GM12801 (cell line): ENCODE measurements around the gene SNX10.

Source experiments
- CTCF ChIP-seq: IDR thresholded peaks from one replicate; pipeline ENCODE4 v1.5.1; 2011; ENCODE audit warnings: control low read depth; ENCODE audit not compliant: insufficient read length; ENCODE audit errors: extremely low read depth

SNX10 gene

DNA sequence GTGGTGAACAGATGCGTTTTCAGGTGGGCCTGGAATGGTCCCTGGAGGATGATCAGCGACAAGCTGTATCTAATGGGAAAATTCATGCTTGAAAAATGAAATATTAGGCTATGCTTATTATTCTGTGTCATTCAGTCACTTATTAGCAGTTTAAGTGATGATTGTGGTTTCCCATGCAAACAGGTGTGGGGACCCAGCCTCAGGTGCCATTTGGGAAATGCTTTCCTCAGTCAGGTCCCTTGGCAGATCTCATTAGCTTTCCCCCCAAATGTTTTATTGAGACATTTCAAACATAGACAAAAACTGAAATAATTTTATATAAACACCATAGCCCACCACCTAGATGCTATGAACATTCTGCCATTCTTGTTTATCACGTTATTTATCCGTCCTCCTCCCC, 411 bp upstream of the SNX10 start:
- TF ChIP-seq CTCF: no peak

DNA sequence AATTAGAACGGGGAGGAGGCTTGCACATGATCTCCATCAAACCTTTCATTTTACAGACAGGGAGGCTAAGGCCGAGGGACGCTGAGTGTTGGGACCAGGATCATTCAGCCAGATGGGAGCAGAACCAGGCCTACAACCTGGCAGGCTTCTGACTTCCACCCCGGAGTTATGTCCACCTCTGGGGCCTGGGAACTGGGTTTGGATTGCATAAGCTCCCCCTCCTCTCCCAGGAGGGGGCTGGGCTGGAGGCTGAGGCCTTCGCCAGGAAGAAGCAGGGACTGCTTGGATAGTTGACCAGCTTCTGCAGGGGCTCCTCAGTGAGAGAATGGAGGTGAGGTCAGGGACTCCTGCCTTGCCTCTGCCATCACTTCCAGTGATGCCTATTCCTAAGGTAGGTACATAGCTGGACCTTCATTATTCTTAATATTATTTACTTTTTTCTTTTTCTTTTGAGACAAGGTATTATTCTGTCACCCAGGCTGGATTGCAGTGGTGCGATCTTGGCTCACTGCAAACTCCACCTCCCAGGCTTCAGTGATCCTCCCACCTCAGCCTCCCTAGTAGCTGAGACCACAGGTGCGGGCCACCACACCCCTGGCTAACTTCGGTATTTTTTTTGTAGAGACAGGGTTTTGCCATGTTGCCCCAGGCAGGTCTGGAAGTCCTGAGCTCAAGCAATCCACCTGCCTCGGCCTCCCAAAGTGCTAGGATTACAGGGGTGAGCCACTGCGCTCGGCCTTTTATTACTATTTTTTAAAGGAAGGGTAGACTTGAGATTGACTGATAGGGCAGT, 1.3 kb downstream of the SNX10 start:
- no peak for TF ChIP-seq CTCF

DNA sequence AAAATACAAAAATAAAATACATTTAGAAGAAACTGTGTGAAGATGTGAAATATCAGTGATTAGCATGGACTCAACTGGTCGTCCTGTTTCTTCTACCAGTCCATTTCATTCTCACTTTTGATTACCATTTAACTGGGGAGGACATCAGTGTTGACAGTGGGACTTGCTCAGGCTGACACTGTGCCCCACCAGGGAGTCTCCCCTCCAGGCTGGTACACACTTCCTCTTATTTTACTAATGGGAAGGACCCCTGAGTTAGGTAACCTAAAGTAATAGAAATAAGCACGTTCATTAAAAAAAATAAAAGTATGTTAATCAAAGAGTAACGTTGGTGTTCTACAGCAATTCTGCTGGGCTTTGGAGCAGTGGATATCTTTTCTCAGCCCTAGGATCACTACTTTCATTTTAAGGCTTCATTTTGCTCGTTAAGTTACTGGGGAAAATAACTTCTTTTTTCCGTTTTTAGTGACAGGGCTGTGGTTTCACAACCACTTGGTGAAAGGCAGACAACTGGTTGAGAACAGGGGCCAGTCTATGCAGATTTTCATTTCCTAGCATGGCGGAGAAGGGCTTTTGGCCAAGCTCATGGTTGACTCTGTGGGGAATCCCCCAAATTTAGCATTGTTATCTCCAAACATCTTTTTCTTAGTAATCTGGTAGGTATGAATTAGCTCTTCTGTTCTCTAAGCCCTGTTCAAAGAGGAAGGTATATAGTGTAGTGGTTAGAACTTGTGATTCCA, 2.1 kb downstream of the SNX10 start:
- no peak for TF ChIP-seq CTCF

DNA sequence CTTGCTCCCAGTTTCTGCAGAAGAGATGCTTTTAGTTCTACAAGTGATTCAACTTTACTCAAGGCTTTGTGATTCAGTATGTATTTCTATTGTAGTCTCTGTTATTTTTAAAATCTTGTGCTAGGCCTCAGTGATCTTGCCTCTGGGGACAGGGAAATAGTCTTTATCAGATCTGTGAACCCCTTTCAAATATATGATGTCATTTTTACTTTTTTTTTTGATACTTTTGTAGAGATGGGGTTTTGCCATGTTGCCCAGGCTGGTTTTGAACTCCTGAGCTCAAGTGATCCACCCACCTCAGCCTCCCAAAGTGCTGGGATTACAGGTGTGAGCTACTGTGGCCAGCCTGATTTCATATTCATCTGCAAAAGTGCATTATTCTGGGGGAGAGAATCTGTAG, 3.4 kb downstream of the SNX10 start:
- no peak for TF ChIP-seq CTCF

DNA sequence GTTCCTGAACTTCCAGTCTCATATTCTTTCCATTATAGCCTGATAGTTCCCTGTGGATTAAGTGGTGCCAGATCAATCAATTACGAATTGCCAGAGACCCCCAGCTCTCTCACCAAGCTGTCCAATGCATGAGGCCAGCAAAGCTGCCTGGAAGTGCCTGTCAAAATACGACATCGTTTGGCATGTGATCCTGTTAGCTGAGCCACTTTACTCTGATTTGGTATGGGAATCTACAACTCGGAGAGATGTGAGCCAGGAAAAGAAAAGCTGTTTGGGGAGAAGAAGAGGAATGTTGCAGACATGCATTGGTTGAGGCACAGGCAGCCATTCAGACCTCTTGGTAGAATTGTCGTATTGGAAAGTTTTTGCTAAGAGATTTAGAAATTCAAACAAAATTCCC, 3.9 kb downstream of the SNX10 start:
- no peak for TF ChIP-seq CTCF

- no peak for TF ChIP-seq CTCF
Observed at GRCh38 chr7:26298472-26299058, 6.9 kb downstream of the SNX10 start.

DNA sequence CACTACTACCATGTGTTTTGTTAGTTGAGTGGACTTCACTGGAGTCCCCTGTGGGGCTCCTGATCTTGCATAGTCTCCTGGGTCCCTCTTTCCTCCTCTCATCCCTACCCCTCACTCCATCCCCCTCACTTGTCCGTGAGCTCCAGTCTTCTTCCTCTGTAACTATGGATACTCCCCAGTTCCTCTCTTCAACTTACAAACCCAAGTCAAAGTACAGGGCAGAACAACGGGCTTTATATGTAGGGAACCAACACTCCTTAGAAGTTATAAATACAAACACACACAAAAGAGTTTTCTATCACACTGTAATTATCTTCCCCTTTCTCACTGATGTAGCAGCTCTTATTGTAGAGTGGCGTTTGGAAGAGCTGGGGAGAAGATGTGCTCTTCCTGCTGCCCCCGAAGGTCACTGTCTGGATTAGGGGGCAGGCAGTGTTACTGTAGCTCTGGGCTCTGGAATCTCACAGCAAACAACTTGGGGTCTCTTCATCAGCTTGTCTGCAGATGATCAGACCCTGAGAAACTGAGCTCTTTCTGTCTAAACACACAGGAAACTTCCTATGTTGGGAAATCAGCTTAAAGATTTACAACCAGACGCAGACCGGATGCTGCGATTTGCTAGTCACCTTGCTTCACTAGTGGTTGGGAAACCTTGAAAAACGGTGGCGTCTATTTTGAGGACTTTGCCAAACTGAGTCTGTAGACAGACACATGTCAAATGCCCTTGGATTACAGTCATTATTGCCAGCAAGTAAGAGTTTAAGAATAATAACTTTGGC, 13.6 kb downstream of the SNX10 start:
- TF ChIP-seq CTCF: no peak
